Upper lobe of left lung (tissue), 4 donors: ENCODE data around the gene LTBR.

Experiments
- EP300 ChIP-seq, 4 donors: sonication (generic); formaldehyde crosslinking; IDR thresholded peaks; one replicate each; pipeline ENCODE4 v1.5.1; 2017; ENCODE audit warnings: antibody characterized with exemption in 4 of 4, control low read depth in 2 of 4
- POLR2A ChIP-seq, 4 donors: fragments of 450-650 bp; IDR thresholded peaks; one replicate each; pipeline ENCODE4 v1.5.1; 2016 to 2017; ENCODE audit warnings: antibody characterized with exemption in 4 of 4, mild to moderate bottlenecking in 2 of 4
- POLR2AphosphoS5 ChIP-seq, 2 donors: sonication (generic); formaldehyde crosslinking; IDR thresholded peaks; one replicate each; pipeline ENCODE4 v1.5.1; 2017; ENCODE audit warnings: antibody characterized with exemption in 2 of 2

- TF ChIP-seq POLR2AphosphoS5 (IDR thresholded peaks at IDR 0.05) (no peak), EP300 (IDR thresholded peaks at IDR 0.05) (no peak), POLR2A (IDR thresholded peaks at IDR 0.05) (no peak)
Observed at GRCh38 chr12:6432991-6433390, 49.0 kb downstream of the LTBR start.
